ENCODE results near the gene CBFA2T3. TPM values are rescaled to one million over a fixed set of nuclear protein-coding genes. Genes with fewer than 3 reads are reported as not detected.

Gene CBFA2T3
- total RNA-seq, 1 experiment from 2014 or later, result 13.7 TPM

- TF ChIP-seq TCF7L2 (IDR thresholded peaks at IDR 0.05; ENCODE audit: low read depth, low read length) (no peak), SIN3A (IDR thresholded peaks at IDR 0.05; ENCODE audit: borderline replicate concordance, insufficient read depth, low read depth, low read length) (no peak), POLR2AphosphoS5 (IDR thresholded peaks at IDR 0.05; ENCODE audit: low read depth, low read length) (no peak)
- TF ChIP-seq, protein P1, sequence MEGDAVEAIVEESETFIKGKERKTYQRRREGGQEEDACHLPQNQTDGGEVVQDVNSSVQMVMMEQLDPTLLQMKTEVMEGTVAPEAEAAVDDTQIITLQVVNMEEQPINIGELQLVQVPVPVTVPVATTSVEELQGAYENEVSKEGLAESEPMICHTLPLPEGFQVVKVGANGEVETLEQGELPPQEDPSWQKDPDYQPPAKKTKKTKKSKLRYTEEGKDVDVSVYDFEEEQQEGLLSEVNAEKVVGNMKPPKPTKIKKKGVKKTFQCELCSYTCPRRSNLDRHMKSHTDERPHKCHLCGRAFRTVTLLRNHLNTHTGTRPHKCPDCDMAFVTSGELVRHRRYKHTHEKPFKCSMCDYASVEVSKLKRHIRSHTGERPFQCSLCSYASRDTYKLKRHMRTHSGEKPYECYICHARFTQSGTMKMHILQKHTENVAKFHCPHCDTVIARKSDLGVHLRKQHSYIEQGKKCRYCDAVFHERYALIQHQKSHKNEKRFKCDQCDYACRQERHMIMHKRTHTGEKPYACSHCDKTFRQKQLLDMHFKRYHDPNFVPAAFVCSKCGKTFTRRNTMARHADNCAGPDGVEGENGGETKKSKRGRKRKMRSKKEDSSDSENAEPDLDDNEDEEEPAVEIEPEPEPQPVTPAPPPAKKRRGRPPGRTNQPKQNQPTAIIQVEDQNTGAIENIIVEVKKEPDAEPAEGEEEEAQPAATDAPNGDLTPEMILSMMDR (IDR thresholded peaks at IDR 0.05), result no peak
- TF ChIP-seq, protein P2, sequence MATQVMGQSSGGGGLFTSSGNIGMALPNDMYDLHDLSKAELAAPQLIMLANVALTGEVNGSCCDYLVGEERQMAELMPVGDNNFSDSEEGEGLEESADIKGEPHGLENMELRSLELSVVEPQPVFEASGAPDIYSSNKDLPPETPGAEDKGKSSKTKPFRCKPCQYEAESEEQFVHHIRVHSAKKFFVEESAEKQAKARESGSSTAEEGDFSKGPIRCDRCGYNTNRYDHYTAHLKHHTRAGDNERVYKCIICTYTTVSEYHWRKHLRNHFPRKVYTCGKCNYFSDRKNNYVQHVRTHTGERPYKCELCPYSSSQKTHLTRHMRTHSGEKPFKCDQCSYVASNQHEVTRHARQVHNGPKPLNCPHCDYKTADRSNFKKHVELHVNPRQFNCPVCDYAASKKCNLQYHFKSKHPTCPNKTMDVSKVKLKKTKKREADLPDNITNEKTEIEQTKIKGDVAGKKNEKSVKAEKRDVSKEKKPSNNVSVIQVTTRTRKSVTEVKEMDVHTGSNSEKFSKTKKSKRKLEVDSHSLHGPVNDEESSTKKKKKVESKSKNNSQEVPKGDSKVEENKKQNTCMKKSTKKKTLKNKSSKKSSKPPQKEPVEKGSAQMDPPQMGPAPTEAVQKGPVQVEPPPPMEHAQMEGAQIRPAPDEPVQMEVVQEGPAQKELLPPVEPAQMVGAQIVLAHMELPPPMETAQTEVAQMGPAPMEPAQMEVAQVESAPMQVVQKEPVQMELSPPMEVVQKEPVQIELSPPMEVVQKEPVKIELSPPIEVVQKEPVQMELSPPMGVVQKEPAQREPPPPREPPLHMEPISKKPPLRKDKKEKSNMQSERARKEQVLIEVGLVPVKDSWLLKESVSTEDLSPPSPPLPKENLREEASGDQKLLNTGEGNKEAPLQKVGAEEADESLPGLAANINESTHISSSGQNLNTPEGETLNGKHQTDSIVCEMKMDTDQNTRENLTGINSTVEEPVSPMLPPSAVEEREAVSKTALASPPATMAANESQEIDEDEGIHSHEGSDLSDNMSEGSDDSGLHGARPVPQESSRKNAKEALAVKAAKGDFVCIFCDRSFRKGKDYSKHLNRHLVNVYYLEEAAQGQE (IDR thresholded peaks at IDR 0.05; ENCODE audit: insufficient read depth in 1 of 2, low read depth in 2 of 2, low read length in 1 of 2), result no peak
- POLR2A ChIA-PET, result no interaction called here
- ATAC-seq, result peak; percentile 57; the same call in 1 of the 2 replicates
Measured at GRCh38 chr16:88948781-88949490, 28.1 kb downstream of the CBFA2T3 start.

DNA sequence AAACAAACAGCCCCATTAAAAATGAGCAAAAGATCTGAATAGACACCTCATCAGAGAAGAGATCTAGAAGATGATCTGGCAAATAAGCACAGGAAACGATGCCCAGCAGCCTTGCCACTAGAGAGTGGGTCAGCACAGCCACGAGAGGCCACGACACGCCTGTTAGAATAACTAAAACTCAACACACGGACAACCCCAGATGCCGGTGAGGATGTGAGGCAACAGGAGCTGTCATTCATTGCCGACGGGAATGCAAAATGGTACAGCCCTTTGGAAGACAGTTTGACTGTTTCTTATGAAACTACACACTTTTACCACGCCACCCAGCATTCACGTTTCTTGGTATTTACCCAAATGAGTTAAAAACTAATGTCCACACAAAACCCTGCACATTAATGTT is 31.5 kb downstream of the CBFA2T3 start:
- Histone ChIP-seq H3K36me3 (ENCODE audit: control insufficient read depth, insufficient read depth, low read length) (no peaks in the 10 kb centered on the region), H3K4me3 (ENCODE audit: low read depth in 2 of 2, low read length in 2 of 2) (no peak overlapping the region), H3K27ac (ENCODE audit: low read length) (no peak overlapping the region), H3K4me1 (ENCODE audit: control insufficient read depth, insufficient read depth, low read length) (no peaks in the 10 kb centered on the region), H3K27me3 (ENCODE audit: control insufficient read depth, insufficient read depth, low read length) (no peaks in the 10 kb centered on the region), H3K9me3 (ENCODE audit: control insufficient read depth, insufficient read depth, low read depth, low read length) (no peaks in the 10 kb centered on the region)
- ChIA-PET POLR2A (no interaction called here), CTCF (no interaction called here)
- DNase-seq (ENCODE audit: low read depth, low spot score) (no peak), ATAC-seq (no peak)
- intact Hi-C loops (cut with micrococcal nuclease; ENCODE audit: unreplicated experiment), result no loop called here
- no TSS peak for BruUV-seq (replicated peaks)
- TF ChIP-seq TCF7L2 (IDR thresholded peaks at IDR 0.05; ENCODE audit: low read depth, low read length) (no peak), SIN3A (IDR thresholded peaks at IDR 0.05; ENCODE audit: borderline replicate concordance, insufficient read depth, low read depth, low read length) (no peak), POLR2AphosphoS5 (IDR thresholded peaks at IDR 0.05; ENCODE audit: low read depth, low read length) (no peak)
- TF ChIP-seq, protein P2 (IDR thresholded peaks at IDR 0.05; ENCODE audit: insufficient read depth in 1 of 2, low read depth in 2 of 2, low read length in 1 of 2), result no peak
- TF ChIP-seq, protein P1 (IDR thresholded peaks at IDR 0.05), result no peak
- in situ Hi-C loops (cut with HindIII; ENCODE audit: low pct_unique_long_range_greater_than_20kb, low sequenced_read_pairs), result no loop called here

More at GRCh38 chr16:88948781-88949490, 28.1 kb downstream of the CBFA2T3 start:
- Histone ChIP-seq H3K4me3 (ENCODE audit: low read depth in 2 of 2, low read length in 2 of 2) (no peak overlapping the region), H3K27ac (ENCODE audit: low read length) (no peak overlapping the region), H3K4me1 (ENCODE audit: control insufficient read depth, insufficient read depth, low read length) (no peaks in the 10 kb centered on the region), H3K36me3 (ENCODE audit: control insufficient read depth, insufficient read depth, low read length) (no peaks in the 10 kb centered on the region), H3K27me3 (ENCODE audit: control insufficient read depth, insufficient read depth, low read length) (no peaks in the 10 kb centered on the region), H3K9me3 (ENCODE audit: control insufficient read depth, insufficient read depth, low read depth, low read length) (no peaks in the 10 kb centered on the region)
- intact Hi-C loops (cut with micrococcal nuclease; ENCODE audit: unreplicated experiment), result no loop called here
- BruUV-seq (replicated peaks), result no TSS peak
- DNase-seq (ENCODE audit: low read depth, low spot score), result no peak
- CTCF ChIA-PET, result interaction anchor here (0.7 kb wide), 1 partner anchor 169 kb away, joined by 3 read pairs; no protein-coding TSS in a partner anchor
- in situ Hi-C loops (cut with HindIII; ENCODE audit: low pct_unique_long_range_greater_than_20kb, low sequenced_read_pairs), result no loop called here
